ENCODE measurements around the gene RAB6B.

GRCh38 chr3:133851931-133852330, 43.8 kb downstream of the RAB6B start:
- no peak for TF ChIP-seq RFX5 (IDR thresholded peaks at IDR 0.05)
- no peak for TF ChIP-seq NFE2L2 (conservative IDR thresholded peaks at IDR 0.05; ENCODE audit: low read length)
- TF ChIP-seq RARB (CRISPR knock-in tag; IDR thresholded peaks at IDR 0.05) = no peak
- no peak for TF ChIP-seq POLR2AphosphoS2 (conservative IDR thresholded peaks at IDR 0.05; ENCODE audit: low read length)
- no peak for TF ChIP-seq POLR2A (IDR thresholded peaks at IDR 0.05; ENCODE audit: low read length)
- no peak for TF ChIP-seq JUNB (IDR thresholded peaks at IDR 0.05)
- TF ChIP-seq RNF2 (IDR thresholded peaks at IDR 0.05; ENCODE audit: borderline replicate concordance, low read depth) = no peak
- no peak for TF ChIP-seq PHF8 (IDR thresholded peaks at IDR 0.05; ENCODE audit: borderline replicate concordance, low read depth)
- TF ChIP-seq RCOR1 (IDR thresholded peaks at IDR 0.05; ENCODE audit: low read depth, low read length) = no peak
- TF ChIP-seq, protein P1, sequence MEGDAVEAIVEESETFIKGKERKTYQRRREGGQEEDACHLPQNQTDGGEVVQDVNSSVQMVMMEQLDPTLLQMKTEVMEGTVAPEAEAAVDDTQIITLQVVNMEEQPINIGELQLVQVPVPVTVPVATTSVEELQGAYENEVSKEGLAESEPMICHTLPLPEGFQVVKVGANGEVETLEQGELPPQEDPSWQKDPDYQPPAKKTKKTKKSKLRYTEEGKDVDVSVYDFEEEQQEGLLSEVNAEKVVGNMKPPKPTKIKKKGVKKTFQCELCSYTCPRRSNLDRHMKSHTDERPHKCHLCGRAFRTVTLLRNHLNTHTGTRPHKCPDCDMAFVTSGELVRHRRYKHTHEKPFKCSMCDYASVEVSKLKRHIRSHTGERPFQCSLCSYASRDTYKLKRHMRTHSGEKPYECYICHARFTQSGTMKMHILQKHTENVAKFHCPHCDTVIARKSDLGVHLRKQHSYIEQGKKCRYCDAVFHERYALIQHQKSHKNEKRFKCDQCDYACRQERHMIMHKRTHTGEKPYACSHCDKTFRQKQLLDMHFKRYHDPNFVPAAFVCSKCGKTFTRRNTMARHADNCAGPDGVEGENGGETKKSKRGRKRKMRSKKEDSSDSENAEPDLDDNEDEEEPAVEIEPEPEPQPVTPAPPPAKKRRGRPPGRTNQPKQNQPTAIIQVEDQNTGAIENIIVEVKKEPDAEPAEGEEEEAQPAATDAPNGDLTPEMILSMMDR (IDR thresholded peaks at IDR 0.05) = no peak
- no peak for TF ChIP-seq RAD21 (conservative IDR thresholded peaks at IDR 0.05 in 1 of 2, IDR thresholded peaks at IDR 0.05 in 1 of 2)
- TF ChIP-seq CEBPB (IDR thresholded peaks at IDR 0.05) = no peak
- TF ChIP-seq MAFK (IDR thresholded peaks at IDR 0.05; ENCODE audit: partially characterized antibody) = no peak
